Measurements from ENCODE around the gene EVX1. TPM values are rescaled to one million over a fixed set of nuclear protein-coding genes. Genes with fewer than 3 reads are reported as not detected.
A peak's percentile ranks its signal among the peaks of the same experiment; 100 is the strongest.

The EVX1 gene
- total and polyA plus RNA-seq, 2 donors from 2014 or later = 0.62 TPM; not detected in 1

DNA sequence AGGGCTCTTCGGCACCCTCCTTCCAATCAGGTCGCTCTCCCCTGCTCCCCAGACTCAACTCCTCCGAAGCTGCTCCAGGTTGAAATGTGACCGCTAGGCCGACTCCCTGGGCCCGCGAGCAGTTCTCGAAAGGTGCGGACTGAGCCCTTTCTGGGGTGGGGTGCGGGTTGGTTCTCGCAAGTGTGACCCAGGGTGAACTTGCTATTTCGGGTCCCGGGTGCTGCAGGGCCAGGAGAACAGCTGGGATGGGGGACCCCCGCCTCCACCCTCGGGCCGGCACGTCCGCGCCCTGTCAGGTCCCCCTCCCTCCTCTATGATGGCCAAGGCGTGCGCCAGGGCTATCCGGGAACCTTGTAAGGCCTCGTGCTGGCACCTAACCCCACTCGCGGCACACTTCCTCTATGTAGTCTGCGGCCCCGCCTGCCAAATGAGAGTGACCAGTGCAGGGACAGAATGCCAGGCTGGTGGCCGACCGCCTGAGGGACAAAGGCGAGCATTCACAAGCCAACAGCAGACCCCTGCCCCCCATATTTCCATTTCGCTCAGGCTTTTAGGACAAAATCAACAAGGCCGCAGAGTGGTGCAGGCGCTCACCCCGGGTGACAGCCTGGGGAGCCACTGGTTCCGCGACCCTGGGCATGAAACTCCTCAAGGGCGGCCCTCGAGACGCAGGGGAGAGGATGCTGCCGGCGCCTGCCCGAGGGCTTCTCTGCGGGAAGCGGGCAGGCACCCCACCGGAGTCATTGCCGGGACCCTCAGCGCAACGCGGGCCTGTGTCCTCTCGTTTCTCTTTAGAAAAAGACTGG is 29.0 kb upstream of the EVX1 start:
- Histone ChIP-seq H3K9ac (ENCODE audit: low read length in 3 of 3) (no peak overlapping the region), H3K4me3 (ENCODE audit: low read length in 3 of 3) (no peak overlapping the region), H3K36me3 (ENCODE audit: control insufficient read depth in 2 of 3, insufficient read depth in 3 of 3, low read length in 3 of 3) (no peaks in the 10 kb centered on the region), H3K9me3 (ENCODE audit: control insufficient read depth in 2 of 3, insufficient read depth in 1 of 3, low read length in 3 of 3) (no peaks in the 10 kb centered on the region), H3K27me3 (ENCODE audit: control insufficient read depth, insufficient read depth, low read length) (peaks cover 63% of the 10 kb centered on the region), H3K4me1 (ENCODE audit: control insufficient read depth in 2 of 3, insufficient read depth in 2 of 3, low read depth in 1 of 3, low read length in 3 of 3) (peaks cover 0 to 6% (median 0%) of the 10 kb centered on the region in 3 donors), H3K27ac (ENCODE audit: low read depth in 2 of 2, low read length in 2 of 2) (no peak overlapping the region)
- FAIRE-seq (no peak), DNase-seq (peak in 3 of 5 donors; percentile 18 to 39 (median 30))
- intact Hi-C loops (cut with DNase I) = no loop called here
- TF ChIP-seq, protein P1, sequence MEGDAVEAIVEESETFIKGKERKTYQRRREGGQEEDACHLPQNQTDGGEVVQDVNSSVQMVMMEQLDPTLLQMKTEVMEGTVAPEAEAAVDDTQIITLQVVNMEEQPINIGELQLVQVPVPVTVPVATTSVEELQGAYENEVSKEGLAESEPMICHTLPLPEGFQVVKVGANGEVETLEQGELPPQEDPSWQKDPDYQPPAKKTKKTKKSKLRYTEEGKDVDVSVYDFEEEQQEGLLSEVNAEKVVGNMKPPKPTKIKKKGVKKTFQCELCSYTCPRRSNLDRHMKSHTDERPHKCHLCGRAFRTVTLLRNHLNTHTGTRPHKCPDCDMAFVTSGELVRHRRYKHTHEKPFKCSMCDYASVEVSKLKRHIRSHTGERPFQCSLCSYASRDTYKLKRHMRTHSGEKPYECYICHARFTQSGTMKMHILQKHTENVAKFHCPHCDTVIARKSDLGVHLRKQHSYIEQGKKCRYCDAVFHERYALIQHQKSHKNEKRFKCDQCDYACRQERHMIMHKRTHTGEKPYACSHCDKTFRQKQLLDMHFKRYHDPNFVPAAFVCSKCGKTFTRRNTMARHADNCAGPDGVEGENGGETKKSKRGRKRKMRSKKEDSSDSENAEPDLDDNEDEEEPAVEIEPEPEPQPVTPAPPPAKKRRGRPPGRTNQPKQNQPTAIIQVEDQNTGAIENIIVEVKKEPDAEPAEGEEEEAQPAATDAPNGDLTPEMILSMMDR (IDR thresholded peaks at IDR 0.05; ENCODE audit: borderline replicate concordance, extremely low read depth, insufficient read depth) = no peak

DNA sequence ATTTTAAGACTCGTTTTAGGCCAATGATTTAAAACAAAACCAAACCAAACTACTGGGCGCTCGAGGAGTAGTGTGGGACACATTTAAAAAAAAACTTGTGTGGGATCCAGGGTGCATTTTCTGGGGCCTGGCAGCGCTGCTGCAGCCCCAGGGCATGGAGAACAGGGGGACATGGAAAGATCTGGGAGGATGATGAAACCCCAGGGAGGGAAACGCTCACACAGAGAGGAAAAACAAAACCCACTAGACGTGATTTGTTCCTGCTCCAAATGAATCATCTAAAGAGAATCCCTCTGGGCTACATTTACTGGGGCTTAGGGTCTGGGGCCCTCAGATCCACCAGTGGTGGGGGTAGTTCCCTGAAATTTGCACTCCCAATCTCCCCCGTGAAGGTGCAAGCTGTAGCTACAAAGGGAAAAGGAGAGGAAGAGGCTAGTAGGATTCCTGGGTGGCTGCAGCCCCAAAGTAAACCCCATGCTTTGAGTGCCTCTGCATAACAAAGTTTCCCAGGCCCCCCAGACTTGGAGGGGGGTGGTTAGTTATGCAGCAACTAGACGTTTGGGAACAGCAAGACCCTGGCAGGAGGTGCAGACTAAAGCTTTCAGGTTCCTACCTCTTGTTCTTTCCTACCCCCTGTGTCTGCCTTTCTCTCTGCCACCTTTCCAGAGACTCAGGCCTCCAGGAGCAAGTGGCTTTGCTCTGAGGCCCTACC is 28.2 kb upstream of the EVX1 start:
- Histone ChIP-seq H3K4me1 (ENCODE audit: control insufficient read depth in 2 of 3, insufficient read depth in 2 of 3, low read depth in 1 of 3, low read length in 3 of 3) (peaks cover 0 to 6% (median 0%) of the 10 kb centered on the region in 3 donors), H3K9ac (ENCODE audit: low read length in 3 of 3) (no peak overlapping the region), H3K9me3 (ENCODE audit: control insufficient read depth in 2 of 3, insufficient read depth in 1 of 3, low read length in 3 of 3) (no peaks in the 10 kb centered on the region), H3K27ac (ENCODE audit: low read depth in 2 of 2, low read length in 2 of 2) (no peak overlapping the region), H3K36me3 (ENCODE audit: control insufficient read depth in 2 of 3, insufficient read depth in 3 of 3, low read length in 3 of 3) (no peaks in the 10 kb centered on the region), H3K4me3 (ENCODE audit: low read length in 3 of 3) (no peak overlapping the region), H3K27me3 (ENCODE audit: control insufficient read depth, insufficient read depth, low read length) (peaks cover 60% of the 10 kb centered on the region)
- DNase-seq (no peak), FAIRE-seq (no peak)
- intact Hi-C loops (cut with DNase I) = no loop called here
- TF ChIP-seq, protein P1 (IDR thresholded peaks at IDR 0.05; ENCODE audit: borderline replicate concordance, extremely low read depth, insufficient read depth) = no peak

DNA sequence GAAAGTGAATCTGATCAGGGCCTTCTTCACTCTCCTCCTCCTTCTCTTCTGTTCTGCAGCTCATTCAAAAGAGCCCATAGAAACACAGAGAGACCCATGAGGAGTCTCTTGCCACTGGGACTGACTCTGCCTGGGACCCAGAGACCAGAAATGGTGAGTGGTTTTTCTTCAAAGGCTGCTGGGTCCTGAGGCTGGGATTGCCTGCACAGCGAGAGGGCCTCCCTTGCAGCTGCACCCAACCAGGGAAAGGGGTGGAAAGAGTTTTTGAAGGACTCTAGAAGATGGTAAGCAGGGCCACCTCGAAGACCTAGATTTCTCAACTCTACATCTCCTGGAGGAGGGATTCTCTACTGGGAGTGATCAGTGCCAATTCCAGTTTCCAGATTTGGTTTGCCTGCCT is 27.2 kb upstream of the EVX1 start:
- Histone ChIP-seq H3K9ac (ENCODE audit: low read length in 3 of 3) (no peak overlapping the region), H3K4me1 (ENCODE audit: control insufficient read depth in 2 of 3, insufficient read depth in 2 of 3, low read depth in 1 of 3, low read length in 3 of 3) (peaks cover 0 to 6% (median 0%) of the 10 kb centered on the region in 3 donors), H3K27me3 (ENCODE audit: control insufficient read depth, insufficient read depth, low read length) (peaks cover 66% of the 10 kb centered on the region), H3K4me3 (ENCODE audit: low read length in 3 of 3) (no peak overlapping the region), H3K9me3 (ENCODE audit: control insufficient read depth in 2 of 3, insufficient read depth in 1 of 3, low read length in 3 of 3) (no peaks in the 10 kb centered on the region), H3K27ac (ENCODE audit: low read depth in 2 of 2, low read length in 2 of 2) (no peak overlapping the region), H3K36me3 (ENCODE audit: control insufficient read depth in 2 of 3, insufficient read depth in 3 of 3, low read length in 3 of 3) (no peaks in the 10 kb centered on the region)
- DNase-seq (no peak), FAIRE-seq (no peak)
- intact Hi-C loops (cut with DNase I) = no loop called here
- TF ChIP-seq, protein P1 (IDR thresholded peaks at IDR 0.05; ENCODE audit: borderline replicate concordance, extremely low read depth, insufficient read depth) = no peak
